Gastrocnemius medialis (tissue), 4 donors: Measurements from ENCODE around the gene BCL10. TPM values are rescaled to one million over a fixed set of nuclear protein-coding genes. Genes with fewer than 3 reads are reported as not detected.

Experiments used
- ATAC-seq, 2 donors: fragments of 150-250 bp; one replicate each; pipeline ENCODE4 v1.9.1; 2016
- DNase-seq, 2 donors: peaks; one replicate each; pipeline ENCODE4 v3.0.0-alpha.2; 2019
- H3K27ac ChIP-seq, 4 donors: fragments of 200-600 bp; sonication (generic); 1 replicate in 1 of 4; 2 replicates in 3 of 4; pipeline ENCODE4 v1.5.1; 2016 to 2018; ENCODE audit warnings: mild to moderate bottlenecking in 2 of 4, moderate library complexity in 1 of 4
- H3K27me3 ChIP-seq, 3 donors: fragments of 200-600 bp; sonication (generic) in 2 of 3; 1 replicate in 1 of 3; 2 replicates in 2 of 3; pipeline versions ENCODE4 v1.5.1 to v1.6.0; 2016 to 2019; ENCODE audit warnings: mild to moderate bottlenecking in 1 of 3, moderate library complexity in 1 of 3
- H3K36me3 ChIP-seq, 2 donors: fragments of 200-600 bp; sonication (generic) in 1 of 2; one replicate each; pipeline ENCODE4 v1.5.1; 2017 to 2018
- H3K4me1 ChIP-seq, 2 donors: fragments of 200-600 bp; sonication (generic) in 1 of 2; one replicate each; pipeline ENCODE4 v1.5.1; 2016 to 2017; ENCODE audit warnings: mild to moderate bottlenecking in 2 of 2
- H3K4me3 ChIP-seq, 4 donors: fragments of 200-600 bp; sonication (generic) in 3 of 4; 1 replicate in 1 of 4; 2 replicates in 3 of 4; pipeline ENCODE4 v1.5.1; 2016 to 2019; ENCODE audit warnings: mild to moderate bottlenecking in 2 of 4
- H3K9me3 ChIP-seq, 3 donors: fragments of 200-600 bp; sonication (generic) in 2 of 3; 1 replicate in 1 of 3; 2 replicates in 2 of 3; pipeline ENCODE4 v1.5.1; 2016 to 2019
- CTCF ChIP-seq, 5 experiments: fragments of 450-650 bp in 3 of 5; fragments of 200-600 bp in 2 of 5; sonication (generic) in 2 of 5; IDR thresholded peaks in 4 of 5; conservative IDR thresholded peaks in 1 of 5; 1 replicate in 4 of 5; 2 replicates in 1 of 5; pipeline ENCODE4 v1.5.1; 2016 to 2019; ENCODE audit warnings: antibody characterized with exemption in 5 of 5, mild to moderate bottlenecking in 3 of 5, moderate library complexity in 3 of 5
- POLR2A ChIP-seq, 2 donors: fragments of 450-650 bp; IDR thresholded peaks; one replicate each; pipeline ENCODE4 v1.6.1; 2017; ENCODE audit warnings: antibody characterized with exemption in 2 of 2, mild to moderate bottlenecking in 2 of 2, moderate library complexity in 2 of 2
- in situ Hi-C, 4 donors: fragments of 200-750 bp; cut with MboI; loops; one replicate each; pipeline versions ENCODE4 v1.15.0 to v1.8.0; 2017; ENCODE audit warnings: low sequenced_read_pairs in 4 of 4
- intact Hi-C: fragments of 100-400 bp; cut with DNase I; formaldehyde crosslinking; loops from one replicate; pipeline ENCODE4 v1.15.1; 2023; ENCODE audit warnings: low total_unique reads
- total RNA-seq, 4 donors: library from RNA; depleted of rRNA; stranded (reverse); fragments of >200 nt; gene quantifications; one replicate each; pipeline versions ENCODE4 v1.1.0 to v1.2.3, GENCODE V29; 2016

The BCL10 gene
- total RNA-seq, 4 donors from 2014 or later = 4.3 to 6.4 (median 5.4) TPM

GRCh38 chr1:85321237-85321964 lies 45.0 kb upstream of the BCL10 start:
- H3K36me3 ChIP-seq = no peaks in the 10 kb centered on the region
- intact Hi-C loops (no loop called here), in situ Hi-C loops (loop anchor here in 1 of 4 donors (10.0 to 25.0 kb wide), 2 partner anchors 253 to 566 kb away; no protein-coding TSS in a partner anchor)
- peaks cover 1 to 6% of the 10 kb centered on the region in 2 donors for H3K4me1 ChIP-seq
- DNase-seq = no peak
- peak overlapping the region in 1 of 4 donors; percentile 17 for H3K27ac ChIP-seq
- no peak for TF ChIP-seq POLR2A (IDR thresholded peaks at IDR 0.05)
- no peak for TF ChIP-seq CTCF (IDR thresholded peaks at IDR 0.05 in 4 of 5, conservative IDR thresholded peaks at IDR 0.05 in 1 of 5)
- ATAC-seq = no peak
- H3K9me3 ChIP-seq = no peaks in the 10 kb centered on the region
- no peaks in the 10 kb centered on the region for H3K27me3 ChIP-seq
- no peak overlapping the region for H3K4me3 ChIP-seq

- Histone ChIP-seq H3K9me3 (no peaks in the 10 kb centered on the region), H3K4me1 (peaks cover 7 to 10% of the 10 kb centered on the region in 2 donors), H3K4me3 (no peak overlapping the region), H3K27ac (peak overlapping the region in 1 of 4 donors; percentile 49), H3K36me3 (no peaks in the 10 kb centered on the region), H3K27me3 (no peaks in the 10 kb centered on the region)
- in situ Hi-C loops (loop anchor here in 1 of 4 donors (10.0 to 25.0 kb wide), 2 partner anchors 254 to 567 kb away; no protein-coding TSS in a partner anchor), intact Hi-C loops (no loop called here)
- DNase-seq (no peak), ATAC-seq (no peak)
- no peak for TF ChIP-seq POLR2A (IDR thresholded peaks at IDR 0.05)
- TF ChIP-seq CTCF (IDR thresholded peaks at IDR 0.05 in 4 of 5, conservative IDR thresholded peaks at IDR 0.05 in 1 of 5) = no peak
Measured at GRCh38 chr1:85320371-85321131, 44.1 kb upstream of the BCL10 start.

- Histone ChIP-seq H3K27me3 (no peaks in the 10 kb centered on the region), H3K4me1 (peaks cover 12 to 16% of the 10 kb centered on the region in 2 donors), H3K27ac (peak overlapping the region in 1 of 4 donors; percentile 49), H3K36me3 (no peaks in the 10 kb centered on the region), H3K4me3 (no peak overlapping the region), H3K9me3 (no peaks in the 10 kb centered on the region)
- DNase-seq (no peak), ATAC-seq (no peak)
- intact Hi-C loops = no loop called here
- TF ChIP-seq POLR2A (IDR thresholded peaks at IDR 0.05) (no peak), CTCF (IDR thresholded peaks at IDR 0.05 in 4 of 5, conservative IDR thresholded peaks at IDR 0.05 in 1 of 5) (no peak)
- in situ Hi-C loops = loop anchor here (10.0 to 25.0 kb wide), 3 partner anchors 255 to 567 kb away; partner anchors contain the start of gene CCN1 (in 1 of the 4)
Measured at GRCh38 chr1:85319931-85320330, 43.5 kb upstream of the BCL10 start.

GRCh38 chr1:85319491-85319890 lies 43.1 kb upstream of the BCL10 start:
- TF ChIP-seq POLR2A (IDR thresholded peaks at IDR 0.05) (no peak), CTCF (IDR thresholded peaks at IDR 0.05 in 4 of 5, conservative IDR thresholded peaks at IDR 0.05 in 1 of 5) (no peak)
- intact Hi-C loops (no loop called here), in situ Hi-C loops (loop anchor here (10.0 to 25.0 kb wide), 3 partner anchors 255 to 568 kb away; partner anchors contain the start of gene CCN1 (in 1 of the 4))
- Histone ChIP-seq H3K36me3 (no peaks in the 10 kb centered on the region), H3K4me3 (no peak overlapping the region), H3K9me3 (no peaks in the 10 kb centered on the region), H3K4me1 (peaks cover 16 to 20% of the 10 kb centered on the region in 2 donors), H3K27ac (no peak overlapping the region), H3K27me3 (no peaks in the 10 kb centered on the region)
- no peak for ATAC-seq
- no peak for DNase-seq
